Measurements from ENCODE around the gene PCBD1.

The PCBD1 gene

GRCh38 chr10:70918851-70919530 lies 30.6 kb upstream of the PCBD1 start:
- no peak for DNase-seq (ENCODE audit: low read depth, low spot score)
- H3K27ac ChIP-seq, result no peak overlapping the region

- no peak for DNase-seq (ENCODE audit: low read depth, low spot score)
- H3K27ac ChIP-seq, result no peak overlapping the region
Measured at GRCh38 chr10:70917635-70918034, 29.3 kb upstream of the PCBD1 start.

- no peak overlapping the region for H3K27ac ChIP-seq
- DNase-seq (ENCODE audit: low read depth, low spot score), result no peak
Measured at GRCh38 chr10:70917226-70917625, 28.9 kb upstream of the PCBD1 start.

- no peak overlapping the region for H3K27ac ChIP-seq
- DNase-seq (ENCODE audit: low read depth, low spot score), result no peak
Measured at GRCh38 chr10:70916241-70916640, 27.9 kb upstream of the PCBD1 start.

- no peak for DNase-seq (ENCODE audit: low read depth, low spot score)
- H3K27ac ChIP-seq, result no peak overlapping the region
Measured at GRCh38 chr10:70915806-70916205, 27.4 kb upstream of the PCBD1 start.

- no peak for DNase-seq (ENCODE audit: low read depth, low spot score)
Measured at GRCh38 chr10:70915206-70915605, 26.8 kb upstream of the PCBD1 start.

GRCh38 chr10:70914316-70914864 lies 26.0 kb upstream of the PCBD1 start:
- no peak overlapping the region for H3K27ac ChIP-seq
- DNase-seq (ENCODE audit: low read depth, low spot score), result no peak

More at GRCh38 chr10:70915206-70915605, 26.8 kb upstream of the PCBD1 start:
- H3K27ac ChIP-seq, result no peak overlapping the region

GRCh38 chr10:70913893-70914240 lies 25.5 kb upstream of the PCBD1 start:
- DNase-seq (ENCODE audit: low read depth, low spot score), result no peak

GRCh38 chr10:70913191-70913892 lies 25.0 kb upstream of the PCBD1 start:
- no peak overlapping the region for H3K27ac ChIP-seq
- DNase-seq (ENCODE audit: low read depth, low spot score), result no peak

More at GRCh38 chr10:70913893-70914240, 25.5 kb upstream of the PCBD1 start:
- H3K27ac ChIP-seq, result no peak overlapping the region

GRCh38 chr10:70912556-70912955 lies 24.2 kb upstream of the PCBD1 start:
- H3K27ac ChIP-seq, result no peak overlapping the region
- no peak for DNase-seq (ENCODE audit: low read depth, low spot score)

GRCh38 chr10:70911386-70911785 lies 23.0 kb upstream of the PCBD1 start:
- H3K27ac ChIP-seq, result no peak overlapping the region
- DNase-seq (ENCODE audit: low read depth, low spot score), result no peak

GRCh38 chr10:70910486-70911341 lies 22.3 kb upstream of the PCBD1 start:
- DNase-seq (ENCODE audit: low read depth, low spot score), result no peak
- no peak overlapping the region for H3K27ac ChIP-seq

GRCh38 chr10:70909326-70909935 lies 21.1 kb upstream of the PCBD1 start:
- no peak for DNase-seq (ENCODE audit: low read depth, low spot score)
- no peak overlapping the region for H3K27ac ChIP-seq

GRCh38 chr10:70908406-70909296 lies 20.3 kb upstream of the PCBD1 start:
- no peak for DNase-seq (ENCODE audit: low read depth, low spot score)
- H3K27ac ChIP-seq, result no peak overlapping the region

GRCh38 chr10:70907637-70908405 lies 19.5 kb upstream of the PCBD1 start:
- no peak overlapping the region for H3K27ac ChIP-seq
- no peak for DNase-seq (ENCODE audit: low read depth, low spot score)

GRCh38 chr10:70906953-70907636 lies 18.7 kb upstream of the PCBD1 start:
- no peak for DNase-seq (ENCODE audit: low read depth, low spot score)
- no peak overlapping the region for H3K27ac ChIP-seq

GRCh38 chr10:70906031-70906783 lies 17.8 kb upstream of the PCBD1 start:
- H3K27ac ChIP-seq, result no peak overlapping the region
- no peak for DNase-seq (ENCODE audit: low read depth, low spot score)
